Suprapubic skin (tissue), 4 donors: ENCODE measurements around the gene YKT6. TPM values are rescaled to one million over a fixed set of nuclear protein-coding genes. Genes with fewer than 3 reads are reported as not detected.

Source experiments
- DNase-seq, 2 donors: peaks; one replicate each; pipeline ENCODE4 v3.0.0-alpha.2; 2019; ENCODE audit warnings: low spot score in 2 of 2
- H3K27ac ChIP-seq: fragments of 200-600 bp; sonication (generic); one replicate; pipeline ENCODE4 v1.5.1; 2019
- H3K27me3 ChIP-seq: fragments of 200-600 bp; sonication (generic); one replicate; pipeline ENCODE4 v1.5.1; 2019
- H3K36me3 ChIP-seq: fragments of 200-600 bp; sonication (generic); one replicate; pipeline ENCODE4 v1.5.1; 2019
- H3K4me1 ChIP-seq: fragments of 200-600 bp; sonication (generic); one replicate; pipeline ENCODE4 v1.5.1; 2019
- H3K4me3 ChIP-seq: fragments of 200-600 bp; sonication (generic); one replicate; pipeline ENCODE4 v1.5.1; 2019; ENCODE audit warnings: mild to moderate bottlenecking
- H3K9me3 ChIP-seq: fragments of 200-600 bp; sonication (generic); one replicate; pipeline ENCODE4 v1.5.1; 2019
- EP300 ChIP-seq: sonication (generic); formaldehyde crosslinking; IDR thresholded peaks from one replicate; pipeline ENCODE4 v1.6.1; 2017; ENCODE audit warnings: antibody characterized with exemption
- POLR2A ChIP-seq, 2 donors: fragments of 450-650 bp; IDR thresholded peaks; one replicate each; pipeline ENCODE4 v1.6.1; 2017; ENCODE audit warnings: antibody characterized with exemption in 2 of 2, mild to moderate bottlenecking in 2 of 2, moderate library complexity in 2 of 2
- POLR2AphosphoS5 ChIP-seq, 3 donors: sonication (generic); formaldehyde crosslinking; IDR thresholded peaks; one replicate each; pipeline ENCODE4 v1.6.1; 2017; ENCODE audit warnings: antibody characterized with exemption in 3 of 3
- WGBS: methylation state at CpG from one replicate; pipeline ENCODE4 v1.1.5; 2018; 5-methylcytosine and 5-hydroxymethylcytosine counted together
- total RNA-seq, 4 donors: library from RNA; depleted of rRNA; stranded (reverse); fragments of >200 nt; gene quantifications; one replicate each; pipeline ENCODE4 v1.1.0, GENCODE V29; 2016
- TF ChIP-seq, protein P1 (sequence below), 2 donors: fragments of 200-600 bp in 1 of 2; fragments of 450-650 bp in 1 of 2; sonication (generic) in 1 of 2; IDR thresholded peaks; one replicate each; pipeline ENCODE4 v1.5.1; 2016 to 2019; ENCODE audit warnings: antibody characterized with exemption in 2 of 2, mild to moderate bottlenecking in 1 of 2, moderate library complexity in 1 of 2

The YKT6 gene
- total RNA-seq, 4 donors from 2014 or later: 40.6 to 52.1 (median 43.5) TPM

DNA sequence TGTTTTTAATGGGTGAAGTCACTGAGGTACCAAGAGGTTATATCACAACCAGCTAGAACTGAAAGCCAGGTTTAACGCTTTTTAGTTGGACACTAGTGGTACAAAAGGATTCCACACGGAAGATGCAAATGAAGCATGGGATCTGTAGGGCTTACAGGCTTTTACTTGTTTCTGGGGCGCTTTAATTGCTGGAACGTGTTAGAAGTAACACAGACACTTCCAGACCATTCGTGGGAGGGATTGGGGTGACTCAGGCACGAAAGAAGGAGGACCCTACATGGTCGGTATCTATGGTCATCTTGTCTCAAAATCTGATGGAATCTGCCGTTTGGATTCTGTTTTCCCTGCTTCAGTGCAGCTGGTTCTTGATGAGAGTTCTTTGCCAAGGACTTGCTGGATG, 1.0 kb downstream of the YKT6 start:
- Histone ChIP-seq H3K9me3 (no peaks in the 10 kb centered on the region), H3K36me3 (peaks cover 27% of the 10 kb centered on the region), H3K4me1 (peaks cover 18% of the 10 kb centered on the region), H3K27ac (peak overlapping the region; percentile 61), H3K27me3 (no peaks in the 10 kb centered on the region), H3K4me3 (peak overlapping the region; percentile 67)
- no peak for DNase-seq
- 24% methylated on average over 8 of the region's 8 CpGs for WGBS
- TF ChIP-seq POLR2A (IDR thresholded peaks at IDR 0.05): no peak
- TF ChIP-seq, protein P1, sequence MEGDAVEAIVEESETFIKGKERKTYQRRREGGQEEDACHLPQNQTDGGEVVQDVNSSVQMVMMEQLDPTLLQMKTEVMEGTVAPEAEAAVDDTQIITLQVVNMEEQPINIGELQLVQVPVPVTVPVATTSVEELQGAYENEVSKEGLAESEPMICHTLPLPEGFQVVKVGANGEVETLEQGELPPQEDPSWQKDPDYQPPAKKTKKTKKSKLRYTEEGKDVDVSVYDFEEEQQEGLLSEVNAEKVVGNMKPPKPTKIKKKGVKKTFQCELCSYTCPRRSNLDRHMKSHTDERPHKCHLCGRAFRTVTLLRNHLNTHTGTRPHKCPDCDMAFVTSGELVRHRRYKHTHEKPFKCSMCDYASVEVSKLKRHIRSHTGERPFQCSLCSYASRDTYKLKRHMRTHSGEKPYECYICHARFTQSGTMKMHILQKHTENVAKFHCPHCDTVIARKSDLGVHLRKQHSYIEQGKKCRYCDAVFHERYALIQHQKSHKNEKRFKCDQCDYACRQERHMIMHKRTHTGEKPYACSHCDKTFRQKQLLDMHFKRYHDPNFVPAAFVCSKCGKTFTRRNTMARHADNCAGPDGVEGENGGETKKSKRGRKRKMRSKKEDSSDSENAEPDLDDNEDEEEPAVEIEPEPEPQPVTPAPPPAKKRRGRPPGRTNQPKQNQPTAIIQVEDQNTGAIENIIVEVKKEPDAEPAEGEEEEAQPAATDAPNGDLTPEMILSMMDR (IDR thresholded peaks at IDR 0.05): no peak
- TF ChIP-seq EP300: no peak
- no peak for TF ChIP-seq POLR2AphosphoS5 (IDR thresholded peaks at IDR 0.05)

DNA sequence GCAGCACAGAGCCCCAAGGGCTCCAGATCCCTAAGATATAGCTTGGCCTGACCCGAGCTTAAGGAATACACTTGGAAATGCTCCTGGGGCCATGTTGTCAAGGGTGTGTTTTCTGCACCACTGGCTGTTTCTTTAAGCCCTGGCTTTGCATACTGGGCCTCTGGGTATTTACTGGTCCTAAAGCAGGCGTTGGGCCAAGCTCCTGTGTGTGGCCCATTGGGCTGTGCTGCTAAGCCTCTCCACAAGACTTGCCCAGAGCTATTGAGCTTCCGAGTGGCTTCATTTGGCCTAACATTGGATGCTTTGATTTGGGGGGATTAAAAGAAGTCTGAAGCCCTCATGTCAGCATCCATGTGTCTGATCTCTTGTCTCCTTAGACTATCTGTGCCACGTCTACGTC, 5.2 kb downstream of the YKT6 start:
- H3K36me3 ChIP-seq: peaks cover 67% of the 10 kb centered on the region
- no peak for DNase-seq
- no peaks in the 10 kb centered on the region for H3K27me3 ChIP-seq
- H3K4me3 ChIP-seq: no peak overlapping the region
- no peak overlapping the region for H3K27ac ChIP-seq
- no peak for TF ChIP-seq POLR2A (IDR thresholded peaks at IDR 0.05)
- no peak for TF ChIP-seq EP300
- TF ChIP-seq, protein P1 (IDR thresholded peaks at IDR 0.05): no peak
- TF ChIP-seq POLR2AphosphoS5 (IDR thresholded peaks at IDR 0.05): no peak
- 93% methylated on average over 3 of the region's 5 CpGs for WGBS
- H3K4me1 ChIP-seq: peaks cover 18% of the 10 kb centered on the region
- H3K9me3 ChIP-seq: no peaks in the 10 kb centered on the region

DNA sequence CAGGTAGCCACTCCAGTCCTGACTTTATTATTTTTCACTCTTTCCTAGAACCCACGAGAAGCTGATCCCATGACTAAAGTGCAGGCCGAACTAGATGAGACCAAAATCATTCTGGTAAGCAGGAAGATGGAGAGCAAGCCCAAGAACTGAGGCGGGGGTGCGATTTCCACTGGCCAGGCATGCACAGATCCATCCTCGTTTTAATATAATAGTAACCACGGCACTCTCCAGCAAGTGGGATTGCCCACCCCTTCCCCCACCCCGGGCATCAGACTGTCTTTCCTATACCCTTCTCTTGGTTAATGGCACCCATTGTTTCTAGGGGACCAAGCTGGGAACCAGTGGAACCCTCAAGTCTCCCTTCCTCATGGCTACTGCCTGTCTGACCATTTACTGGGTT, 7.3 kb downstream of the YKT6 start:
- peak in 1 of 2 donors; percentile 28 for DNase-seq

GRCh38 chr7:44210107-44210506, 9.3 kb downstream of the YKT6 start:
- TF ChIP-seq POLR2AphosphoS5 (IDR thresholded peaks at IDR 0.05) (no peak), POLR2A (IDR thresholded peaks at IDR 0.05) (no peak), EP300 (no peak)
- TF ChIP-seq, protein P1 (IDR thresholded peaks at IDR 0.05): no peak
- peaks cover 87% of the 10 kb centered on the region for H3K36me3 ChIP-seq
- no peaks in the 10 kb centered on the region for H3K9me3 ChIP-seq
- WGBS: 86% methylated on average over 5 of the region's 5 CpGs
- no peaks in the 10 kb centered on the region for H3K27me3 ChIP-seq
- no peaks in the 10 kb centered on the region for H3K4me1 ChIP-seq
- peak in 1 of 2 donors; percentile 19 for DNase-seq
- H3K27ac ChIP-seq: no peak overlapping the region
- H3K4me3 ChIP-seq: no peak overlapping the region

More for the DNA sequence above, 7.3 kb downstream of the YKT6 start:
- Histone ChIP-seq H3K4me3 (no peak overlapping the region), H3K27ac (no peak overlapping the region), H3K9me3 (no peaks in the 10 kb centered on the region), H3K27me3 (no peaks in the 10 kb centered on the region), H3K36me3 (peaks cover 88% of the 10 kb centered on the region), H3K4me1 (no peaks in the 10 kb centered on the region)
- 96% methylated on average over 7 of the region's 7 CpGs for WGBS
- TF ChIP-seq EP300 (no peak), POLR2AphosphoS5 (IDR thresholded peaks at IDR 0.05) (no peak), POLR2A (IDR thresholded peaks at IDR 0.05) (no peak)
- TF ChIP-seq, protein P1 (IDR thresholded peaks at IDR 0.05): no peak

- Histone ChIP-seq H3K4me3 (no peak overlapping the region), H3K36me3 (peaks cover 76% of the 10 kb centered on the region), H3K27ac (no peak overlapping the region), H3K9me3 (no peaks in the 10 kb centered on the region), H3K27me3 (no peaks in the 10 kb centered on the region), H3K4me1 (no peaks in the 10 kb centered on the region)
- TF ChIP-seq POLR2AphosphoS5 (IDR thresholded peaks at IDR 0.05): no peak
- DNase-seq: peak in 1 of 2 donors; percentile 14
- WGBS: 88% methylated on average over 7 of the region's 10 CpGs
Observed at GRCh38 chr7:44211126-44211675, 10.4 kb downstream of the YKT6 start.

DNA sequence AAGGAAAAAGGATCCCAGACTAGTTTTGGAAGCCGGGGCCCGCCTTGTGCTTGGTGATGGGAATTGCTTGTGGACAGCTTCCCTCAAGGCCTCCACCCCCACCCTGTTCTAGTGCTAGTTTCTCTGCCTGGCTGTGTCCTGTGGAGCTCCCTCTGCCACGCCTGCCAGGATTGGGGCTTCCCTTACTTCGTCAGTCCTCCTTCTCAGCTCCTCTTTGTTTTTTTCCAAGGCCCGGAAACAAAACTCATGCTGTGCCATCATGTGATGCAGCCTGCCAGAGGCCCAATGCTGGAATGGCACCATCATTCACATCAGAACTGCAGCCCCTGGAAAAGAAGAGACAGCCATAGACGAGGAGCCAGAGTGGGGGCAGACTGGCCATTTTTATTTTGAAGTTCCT, 11.2 kb downstream of the YKT6 start:
- H3K27me3 ChIP-seq: no peaks in the 10 kb centered on the region
- no peak overlapping the region for H3K4me3 ChIP-seq
- H3K27ac ChIP-seq: no peak overlapping the region
- no peaks in the 10 kb centered on the region for H3K4me1 ChIP-seq
- H3K9me3 ChIP-seq: no peaks in the 10 kb centered on the region
- peaks cover 68% of the 10 kb centered on the region for H3K36me3 ChIP-seq
- TF ChIP-seq EP300 (no peak), POLR2A (IDR thresholded peaks at IDR 0.05) (no peak), POLR2AphosphoS5 (IDR thresholded peaks at IDR 0.05) (no peak)
- TF ChIP-seq, protein P1 (IDR thresholded peaks at IDR 0.05): no peak
- WGBS: 90% methylated on average over 6 of the region's 6 CpGs
- DNase-seq: peak; percentile 31 to 33
